Ishikawa (cell line): ENCODE results near the gene HOXD12.

ENCODE experiments used
- CEBPB ChIP-seq: IDR thresholded peaks from 2 replicates; pipeline ENCODE4 v1.6.1; 2012
- CREB1 ChIP-seq: IDR thresholded peaks from 2 replicates; pipeline ENCODE4 v1.6.1; 2012; ENCODE audit warnings: low read depth
- EGR1 ChIP-seq: IDR thresholded peaks from 2 replicates; pipeline ENCODE4 v1.6.1; 2012
- EP300 ChIP-seq: IDR thresholded peaks from 2 replicates; pipeline ENCODE4 v1.6.1; 2012; ENCODE audit warnings: borderline replicate concordance
- FOXM1 ChIP-seq: IDR thresholded peaks from 2 replicates; pipeline ENCODE4 v1.6.1; 2012; ENCODE audit warnings: low read depth, borderline replicate concordance
- NFIC ChIP-seq: IDR thresholded peaks from 2 replicates; pipeline ENCODE4 v1.6.1; 2012
- RAD21 ChIP-seq: IDR thresholded peaks from 2 replicates; pipeline ENCODE4 v1.6.1; 2012; ENCODE audit warnings: low read depth
- TAF1 ChIP-seq: IDR thresholded peaks from 2 replicates; pipeline ENCODE4 v1.6.1; 2012; ENCODE audit warnings: low read depth, mild to moderate bottlenecking
- TCF12 ChIP-seq: IDR thresholded peaks from 2 replicates; pipeline ENCODE4 v1.6.1; 2012; ENCODE audit warnings: low read depth
- TEAD4 ChIP-seq: IDR thresholded peaks from 2 replicates; pipeline ENCODE4 v1.6.1; 2012
- YY1 ChIP-seq: IDR thresholded peaks from 2 replicates; pipeline ENCODE4 v1.6.1; 2012; ENCODE audit warnings: low read depth
- ZBTB7A ChIP-seq: IDR thresholded peaks from 2 replicates; pipeline ENCODE4 v1.6.1; 2012; ENCODE audit warnings: low read depth
- TF ChIP-seq, protein P1 (sequence below): IDR thresholded peaks from 2 replicates; pipeline ENCODE4 v1.6.1; 2012
- TF ChIP-seq, protein P2 (sequence below): IDR thresholded peaks from 2 replicates; pipeline ENCODE4 v1.6.1; 2012; ENCODE audit warnings: low read depth, mild to moderate bottlenecking
- TF ChIP-seq, protein P3 (sequence below): IDR thresholded peaks from 2 replicates; pipeline ENCODE4 v1.6.1; 2012

HOXD12 gene

GRCh38 chr2:176130957-176131847 lies 31.6 kb downstream of the HOXD12 start:
- no peak for TF ChIP-seq CEBPB
- TF ChIP-seq TEAD4: no peak
- no peak for TF ChIP-seq NFIC
- TF ChIP-seq, protein P1, sequence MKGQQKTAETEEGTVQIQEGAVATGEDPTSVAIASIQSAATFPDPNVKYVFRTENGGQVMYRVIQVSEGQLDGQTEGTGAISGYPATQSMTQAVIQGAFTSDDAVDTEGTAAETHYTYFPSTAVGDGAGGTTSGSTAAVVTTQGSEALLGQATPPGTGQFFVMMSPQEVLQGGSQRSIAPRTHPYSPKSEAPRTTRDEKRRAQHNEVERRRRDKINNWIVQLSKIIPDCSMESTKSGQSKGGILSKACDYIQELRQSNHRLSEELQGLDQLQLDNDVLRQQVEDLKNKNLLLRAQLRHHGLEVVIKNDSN: no peak
- TF ChIP-seq, protein P2, sequence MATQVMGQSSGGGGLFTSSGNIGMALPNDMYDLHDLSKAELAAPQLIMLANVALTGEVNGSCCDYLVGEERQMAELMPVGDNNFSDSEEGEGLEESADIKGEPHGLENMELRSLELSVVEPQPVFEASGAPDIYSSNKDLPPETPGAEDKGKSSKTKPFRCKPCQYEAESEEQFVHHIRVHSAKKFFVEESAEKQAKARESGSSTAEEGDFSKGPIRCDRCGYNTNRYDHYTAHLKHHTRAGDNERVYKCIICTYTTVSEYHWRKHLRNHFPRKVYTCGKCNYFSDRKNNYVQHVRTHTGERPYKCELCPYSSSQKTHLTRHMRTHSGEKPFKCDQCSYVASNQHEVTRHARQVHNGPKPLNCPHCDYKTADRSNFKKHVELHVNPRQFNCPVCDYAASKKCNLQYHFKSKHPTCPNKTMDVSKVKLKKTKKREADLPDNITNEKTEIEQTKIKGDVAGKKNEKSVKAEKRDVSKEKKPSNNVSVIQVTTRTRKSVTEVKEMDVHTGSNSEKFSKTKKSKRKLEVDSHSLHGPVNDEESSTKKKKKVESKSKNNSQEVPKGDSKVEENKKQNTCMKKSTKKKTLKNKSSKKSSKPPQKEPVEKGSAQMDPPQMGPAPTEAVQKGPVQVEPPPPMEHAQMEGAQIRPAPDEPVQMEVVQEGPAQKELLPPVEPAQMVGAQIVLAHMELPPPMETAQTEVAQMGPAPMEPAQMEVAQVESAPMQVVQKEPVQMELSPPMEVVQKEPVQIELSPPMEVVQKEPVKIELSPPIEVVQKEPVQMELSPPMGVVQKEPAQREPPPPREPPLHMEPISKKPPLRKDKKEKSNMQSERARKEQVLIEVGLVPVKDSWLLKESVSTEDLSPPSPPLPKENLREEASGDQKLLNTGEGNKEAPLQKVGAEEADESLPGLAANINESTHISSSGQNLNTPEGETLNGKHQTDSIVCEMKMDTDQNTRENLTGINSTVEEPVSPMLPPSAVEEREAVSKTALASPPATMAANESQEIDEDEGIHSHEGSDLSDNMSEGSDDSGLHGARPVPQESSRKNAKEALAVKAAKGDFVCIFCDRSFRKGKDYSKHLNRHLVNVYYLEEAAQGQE: no peak
- no peak for TF ChIP-seq EGR1
- no peak for TF ChIP-seq TAF1
- no peak for TF ChIP-seq ZBTB7A
- no peak for TF ChIP-seq CREB1
- no peak for TF ChIP-seq YY1
- no peak for TF ChIP-seq FOXM1
- no peak for TF ChIP-seq EP300
- TF ChIP-seq, protein P3, sequence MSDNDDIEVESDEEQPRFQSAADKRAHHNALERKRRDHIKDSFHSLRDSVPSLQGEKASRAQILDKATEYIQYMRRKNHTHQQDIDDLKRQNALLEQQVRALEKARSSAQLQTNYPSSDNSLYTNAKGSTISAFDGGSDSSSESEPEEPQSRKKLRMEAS: no peak
- TF ChIP-seq TCF12: no peak
- TF ChIP-seq RAD21: no peak

GRCh38 chr2:176131848-176132158 lies 32.2 kb downstream of the HOXD12 start:
- TF ChIP-seq YY1 (no peak), EGR1 (no peak), CREB1 (no peak), TCF12 (no peak), FOXM1 (no peak)
- TF ChIP-seq, protein P1: no peak

- TF ChIP-seq ZBTB7A (no peak), EGR1 (no peak), CEBPB (no peak), CREB1 (no peak), TAF1 (no peak)
- TF ChIP-seq, protein P1: no peak
- TF ChIP-seq, protein P2: no peak
Observed at GRCh38 chr2:176132205-176133171, 32.9 kb downstream of the HOXD12 start.

DNA sequence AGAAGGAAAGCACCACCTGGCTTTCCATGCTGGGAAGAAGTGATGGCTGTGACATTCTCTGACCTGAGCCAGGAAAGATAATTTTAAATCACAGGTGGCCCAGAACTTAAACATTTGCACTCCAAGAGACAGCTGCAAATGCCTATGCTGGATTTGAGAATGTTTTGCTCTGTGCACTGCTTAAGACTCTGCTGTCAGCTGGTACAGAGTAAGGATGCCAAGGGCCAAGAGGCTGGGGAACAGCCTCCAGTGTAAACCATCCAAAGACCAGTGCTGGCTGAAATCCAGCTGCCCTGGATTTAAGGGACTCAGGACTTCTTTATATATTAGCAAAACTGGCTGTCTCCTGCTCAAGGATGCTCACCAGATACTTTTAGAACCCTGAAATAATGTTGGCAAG lies 33.8 kb downstream of the HOXD12 start:
- TF ChIP-seq TCF12 (no peak), ZBTB7A (no peak), CEBPB (no peak), TAF1 (no peak), NFIC (no peak), FOXM1 (no peak), EP300 (no peak)
- TF ChIP-seq, protein P1: no peak
- TF ChIP-seq, protein P2: no peak
